ENCODE measurements around the gene NSD2. TPM values are rescaled to one million over a fixed set of nuclear protein-coding genes. Genes with fewer than 3 reads are reported as not detected.

NSD2 gene
- total and polyA plus RNA-seq, 9 of the 15 experiments (the other 6 are each of a cell fraction or from before 2014, with no cell fraction given): 6.4 to 126 (median 58.8) TPM

- CTCF ChIA-PET (ENCODE audit: low intra/inter-chr PET ratio): no interaction called here
- WGBS (ENCODE audit: insufficient coverage, low coverage, missing lambda C conversion rate): 88% methylated on average over 29 of the region's 33 CpGs
- in situ Hi-C loops (cut with MboI) (no loop called here), intact Hi-C loops (cut with micrococcal nuclease) (no loop called here)
- Histone ChIP-seq H3K27ac (ENCODE audit: extremely low read depth, low read depth, low read length) (no peak overlapping the region), H3K9ac (ENCODE audit: insufficient read depth in 1 of 2, low read depth in 2 of 2, low read length in 2 of 2) (no peak overlapping the region), H3K79me2 (ENCODE audit: control insufficient read depth, insufficient read depth, low read length) (peaks cover 37% of the 10 kb centered on the region), H3K27me3 (ENCODE audit: control insufficient read depth in 2 of 2, insufficient read depth in 2 of 2, low read length in 2 of 2) (no peaks in the 10 kb centered on the region), H3K9me3 (replicated peaks; ENCODE audit: control insufficient read depth, insufficient read depth, low read depth, low read length) (no peaks in the 10 kb centered on the region), H3K4me1 (replicated peaks in 1 of 2; ENCODE audit: control insufficient read depth in 2 of 2, insufficient read depth in 2 of 2, low read length in 2 of 2) (peaks cover 0 to 42% of the 10 kb centered on the region in 2 experiments; a peak in 2 of 5 replicates), H3K4me2 (ENCODE audit: insufficient read depth, low read length) (no peak overlapping the region), H3K9me1 (ENCODE audit: control insufficient read depth, insufficient read depth, low read length) (peaks cover 3% of the 10 kb centered on the region), H3K4me3 (no peak overlapping the region), H4K20me1 (replicated peaks; ENCODE audit: control insufficient read depth, insufficient read depth, low read length) (no peaks in the 10 kb centered on the region; the same call in 1 of the 2 replicates), H3K36me3 (ENCODE audit: control insufficient read depth, insufficient read depth, low read length) (peaks cover 72% of the 10 kb centered on the region; the same call in 2 of the 3 replicates), H2AFZ (ENCODE audit: low read depth, low read length) (no peak overlapping the region)
- DNase-seq (ENCODE audit: extremely low read depth in 1 of 4, low spot score in 3 of 4) (no peak), ATAC-seq (no peak), FAIRE-seq (no peak)
- POLR2A ChIA-PET: interaction anchor here (0.7 kb wide), 1 partner anchor 12 kb away, joined by 3 read pairs; no protein-coding TSS in a partner anchor
- no TSS peak for BruUV-seq (replicated peaks)
- TF ChIP-seq, protein P1, sequence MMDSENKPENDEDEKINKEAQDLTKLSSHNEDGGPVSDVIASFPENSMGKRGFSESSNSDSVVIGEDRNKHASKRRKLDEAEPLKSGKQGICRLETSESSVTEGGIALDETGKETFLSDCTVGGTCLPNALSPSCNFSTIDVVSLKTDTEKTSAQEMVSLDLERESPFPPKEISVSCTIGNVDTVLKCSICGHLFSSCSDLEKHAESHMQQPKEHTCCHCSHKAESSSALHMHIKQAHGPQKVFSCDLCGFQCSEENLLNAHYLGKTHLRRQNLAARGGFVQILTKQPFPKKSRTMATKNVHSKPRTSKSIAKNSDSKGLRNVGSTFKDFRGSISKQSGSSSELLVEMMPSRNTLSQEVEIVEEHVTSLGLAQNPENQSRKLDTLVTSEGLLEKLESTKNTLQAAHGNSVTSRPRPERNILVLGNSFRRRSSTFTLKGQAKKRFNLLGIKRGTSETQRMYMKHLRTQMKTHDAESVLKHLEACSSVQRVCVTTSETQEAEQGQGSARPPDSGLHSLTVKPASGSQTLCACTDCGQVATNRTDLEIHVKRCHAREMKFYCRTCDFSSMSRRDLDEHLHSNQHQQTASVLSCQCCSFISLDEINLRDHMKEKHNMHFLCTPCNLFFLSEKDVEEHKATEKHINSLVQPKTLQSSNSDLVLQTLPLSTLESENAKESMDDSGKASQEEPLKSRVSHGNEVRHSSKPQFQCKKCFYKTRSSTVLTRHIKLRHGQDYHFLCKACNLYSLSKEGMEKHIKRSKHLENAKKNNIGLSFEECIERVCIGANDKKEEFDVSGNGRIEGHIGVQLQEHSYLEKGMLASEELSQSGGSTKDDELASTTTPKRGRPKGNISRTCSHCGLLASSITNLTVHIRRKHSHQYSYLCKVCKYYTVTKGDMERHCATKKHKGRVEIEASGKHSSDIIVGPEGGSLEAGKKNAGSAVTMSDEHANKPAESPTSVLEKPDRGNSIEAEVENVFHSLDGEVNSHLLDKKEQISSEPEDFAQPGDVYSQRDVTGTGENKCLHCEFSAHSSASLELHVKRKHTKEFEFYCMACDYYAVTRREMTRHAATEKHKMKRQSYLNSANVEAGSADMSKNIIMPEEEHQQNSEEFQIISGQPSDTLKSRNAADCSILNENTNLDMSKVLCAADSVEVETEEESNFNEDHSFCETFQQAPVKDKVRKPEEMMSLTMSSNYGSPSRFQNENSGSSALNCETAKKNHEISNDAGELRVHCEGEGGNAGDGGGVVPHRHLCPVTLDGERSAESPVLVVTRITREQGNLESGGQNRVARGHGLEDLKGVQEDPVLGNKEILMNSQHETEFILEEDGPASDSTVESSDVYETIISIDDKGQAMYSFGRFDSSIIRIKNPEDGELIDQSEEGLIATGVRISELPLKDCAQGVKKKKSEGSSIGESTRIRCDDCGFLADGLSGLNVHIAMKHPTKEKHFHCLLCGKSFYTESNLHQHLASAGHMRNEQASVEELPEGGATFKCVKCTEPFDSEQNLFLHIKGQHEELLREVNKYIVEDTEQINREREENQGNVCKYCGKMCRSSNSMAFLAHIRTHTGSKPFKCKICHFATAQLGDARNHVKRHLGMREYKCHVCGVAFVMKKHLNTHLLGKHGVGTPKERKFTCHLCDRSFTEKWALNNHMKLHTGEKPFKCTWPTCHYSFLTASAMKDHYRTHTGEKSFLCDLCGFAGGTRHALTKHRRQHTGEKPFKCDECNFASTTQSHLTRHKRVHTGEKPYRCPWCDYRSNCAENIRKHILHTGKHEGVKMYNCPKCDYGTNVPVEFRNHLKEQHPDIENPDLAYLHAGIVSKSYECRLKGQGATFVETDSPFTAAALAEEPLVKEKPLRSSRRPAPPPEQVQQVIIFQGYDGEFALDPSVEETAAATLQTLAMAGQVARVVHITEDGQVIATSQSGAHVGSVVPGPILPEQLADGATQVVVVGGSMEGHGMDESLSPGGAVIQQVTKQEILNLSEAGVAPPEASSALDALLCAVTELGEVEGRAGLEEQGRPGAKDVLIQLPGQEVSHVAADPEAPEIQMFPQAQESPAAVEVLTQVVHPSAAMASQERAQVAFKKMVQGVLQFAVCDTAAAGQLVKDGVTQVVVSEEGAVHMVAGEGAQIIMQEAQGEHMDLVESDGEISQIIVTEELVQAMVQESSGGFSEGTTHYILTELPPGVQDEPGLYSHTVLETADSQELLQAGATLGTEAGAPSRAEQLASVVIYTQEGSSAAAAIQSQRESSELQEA (IDR thresholded peaks at IDR 0.05; ENCODE audit: low read depth): no peak
- no peak for TF ChIP-seq ESRRA (IDR thresholded peaks at IDR 0.05; ENCODE audit: borderline replicate concordance, low read depth)
- TF ChIP-seq CBX2 (IDR thresholded peaks at IDR 0.05; ENCODE audit: insufficient read depth, low read length, poor library complexity, severe bottlenecking): no peak
- no peak for TF ChIP-seq KAT8 (IDR thresholded peaks at IDR 0.05; ENCODE audit: low read depth)
- no peak for TF ChIP-seq ZNF561 (CRISPR knock-in tag; conservative IDR thresholded peaks at IDR 0.05)
- TF ChIP-seq TCFL5 (CRISPR knock-in tag; conservative IDR thresholded peaks at IDR 0.05): no peak
- TF ChIP-seq, protein P2, sequence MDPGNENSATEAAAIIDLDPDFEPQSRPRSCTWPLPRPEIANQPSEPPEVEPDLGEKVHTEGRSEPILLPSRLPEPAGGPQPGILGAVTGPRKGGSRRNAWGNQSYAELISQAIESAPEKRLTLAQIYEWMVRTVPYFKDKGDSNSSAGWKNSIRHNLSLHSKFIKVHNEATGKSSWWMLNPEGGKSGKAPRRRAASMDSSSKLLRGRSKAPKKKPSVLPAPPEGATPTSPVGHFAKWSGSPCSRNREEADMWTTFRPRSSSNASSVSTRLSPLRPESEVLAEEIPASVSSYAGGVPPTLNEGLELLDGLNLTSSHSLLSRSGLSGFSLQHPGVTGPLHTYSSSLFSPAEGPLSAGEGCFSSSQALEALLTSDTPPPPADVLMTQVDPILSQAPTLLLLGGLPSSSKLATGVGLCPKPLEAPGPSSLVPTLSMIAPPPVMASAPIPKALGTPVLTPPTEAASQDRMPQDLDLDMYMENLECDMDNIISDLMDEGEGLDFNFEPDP (CRISPR knock-in tag; IDR thresholded peaks at IDR 0.05): no peak
- TF ChIP-seq NUFIP1 (IDR thresholded peaks at IDR 0.05; ENCODE audit: partially characterized antibody): no peak
- no peak for TF ChIP-seq MECOM (CRISPR knock-in tag; IDR thresholded peaks at IDR 0.05)
- TF ChIP-seq NCOA4 (IDR thresholded peaks at IDR 0.05; ENCODE audit: partially characterized antibody): no peak
- no peak for TF ChIP-seq HMG20B (CRISPR knock-in tag; IDR thresholded peaks at IDR 0.05)
- TF ChIP-seq HSF4 (CRISPR knock-in tag; IDR thresholded peaks at IDR 0.05; ENCODE audit: borderline replicate concordance): no peak
- TF ChIP-seq ZNF583 (CRISPR knock-in tag; IDR thresholded peaks at IDR 0.05): no peak
Measured at GRCh38 chr4:1989533-1990347, 118.5 kb downstream of the NSD2 start.

All from K562 (cell line).